ENCODE data around the gene SPI1.
"Not testable (repeated sequence)": the region's sequence is repeated elsewhere in the genome, so short reads cannot be mapped to it uniquely, and the experiment has no call there.

Gene SPI1

GRCh38 chr11:47327949-47328348 is 50.4 kb downstream of the SPI1 start:
- Histone ChIP-seq H3K27ac (ENCODE audit: low read depth, low read length, severe bottlenecking) (no peak overlapping the region), H3K4me1 (ENCODE audit: control insufficient read depth, insufficient read depth, low read length, poor library complexity, severe bottlenecking) (no peaks in the 10 kb centered on the region), H3K9me3 (ENCODE audit: control insufficient read depth, low read length) (no peaks in the 10 kb centered on the region), H3K4me3 (ENCODE audit: extremely low read depth, insufficient read depth, low read length, poor library complexity, severe bottlenecking) (no peak overlapping the region), H3K36me3 (ENCODE audit: control insufficient read depth, insufficient read depth, low read length) (peaks cover 42% of the 10 kb centered on the region)
- 93 to 100% methylated on average over 3 to 4 of the region's 5 CpGs for WGBS, 2 experiments (ENCODE audit: insufficient coverage in 2 of 2)

- H3K4me3 ChIP-seq (ENCODE audit: extremely low read depth, insufficient read depth, low read length, poor library complexity, severe bottlenecking) = no peak overlapping the region
- H3K9me3 ChIP-seq (ENCODE audit: control insufficient read depth, low read length) = no peaks in the 10 kb centered on the region
- no peak overlapping the region for H3K27ac ChIP-seq (ENCODE audit: low read depth, low read length, severe bottlenecking)
- WGBS, 2 experiments (ENCODE audit: insufficient coverage in 2 of 2) = 95 to 97% methylated on average over 13 of the region's 13 CpGs
- H3K36me3 ChIP-seq (ENCODE audit: control insufficient read depth, insufficient read depth, low read length) = peaks cover 50% of the 10 kb centered on the region
- no peaks in the 10 kb centered on the region for H3K4me1 ChIP-seq (ENCODE audit: control insufficient read depth, insufficient read depth, low read length, poor library complexity, severe bottlenecking)
Measured at GRCh38 chr11:47327025-47327424, 51.3 kb downstream of the SPI1 start.

- WGBS, 2 experiments (ENCODE audit: insufficient coverage in 2 of 2) = 92 to 100% methylated on average over 7 to 8 of the region's 12 CpGs
- Histone ChIP-seq H3K4me3 (ENCODE audit: extremely low read depth, insufficient read depth, low read length, poor library complexity, severe bottlenecking) (no peak overlapping the region), H3K36me3 (ENCODE audit: control insufficient read depth, insufficient read depth, low read length) (peaks cover 57% of the 10 kb centered on the region), H3K9me3 (ENCODE audit: control insufficient read depth, low read length) (no peaks in the 10 kb centered on the region), H3K4me1 (ENCODE audit: control insufficient read depth, insufficient read depth, low read length, poor library complexity, severe bottlenecking) (no peaks in the 10 kb centered on the region), H3K27ac (ENCODE audit: low read depth, low read length, severe bottlenecking) (no peak overlapping the region)
Measured at GRCh38 chr11:47326198-47326597, 52.1 kb downstream of the SPI1 start.

GRCh38 chr11:47325271-47326041 is 52.9 kb downstream of the SPI1 start:
- Histone ChIP-seq H3K4me1 (ENCODE audit: control insufficient read depth, insufficient read depth, low read length, poor library complexity, severe bottlenecking) (no peaks in the 10 kb centered on the region), H3K4me3 (ENCODE audit: extremely low read depth, insufficient read depth, low read length, poor library complexity, severe bottlenecking) (no peak overlapping the region), H3K9me3 (ENCODE audit: control insufficient read depth, low read length) (no peaks in the 10 kb centered on the region), H3K36me3 (ENCODE audit: control insufficient read depth, insufficient read depth, low read length) (peaks cover 57% of the 10 kb centered on the region), H3K27ac (ENCODE audit: low read depth, low read length, severe bottlenecking) (no peak overlapping the region)
- WGBS, 2 experiments (ENCODE audit: insufficient coverage in 2 of 2) = 90 to 94% methylated on average over 14 to 15 of the region's 15 CpGs

- H3K4me1 ChIP-seq (ENCODE audit: control insufficient read depth, insufficient read depth, low read length, poor library complexity, severe bottlenecking) = no peaks in the 10 kb centered on the region
- H3K36me3 ChIP-seq (ENCODE audit: control insufficient read depth, insufficient read depth, low read length) = peaks cover 53% of the 10 kb centered on the region
- 92 to 99% methylated on average over 10 to 11 of the region's 12 CpGs for WGBS, 2 experiments (ENCODE audit: insufficient coverage in 2 of 2)
Measured at GRCh38 chr11:47324520-47324919, 53.8 kb downstream of the SPI1 start.

GRCh38 chr11:47318166-47318565 is 60.2 kb downstream of the SPI1 start:
- peaks cover 66% of the 10 kb centered on the region for H3K36me3 ChIP-seq (ENCODE audit: control insufficient read depth, insufficient read depth, low read length)
- 83 to 100% methylated on average over 1 of the region's 2 CpGs for WGBS, 2 experiments (ENCODE audit: insufficient coverage in 2 of 2)
- no peaks in the 10 kb centered on the region for H3K4me1 ChIP-seq (ENCODE audit: control insufficient read depth, insufficient read depth, low read length, poor library complexity, severe bottlenecking)
- no peaks in the 10 kb centered on the region for H3K9me3 ChIP-seq (ENCODE audit: control insufficient read depth, low read length)
- H3K27ac ChIP-seq (ENCODE audit: low read depth, low read length, severe bottlenecking) = no peak overlapping the region
- H3K4me3 ChIP-seq (ENCODE audit: extremely low read depth, insufficient read depth, low read length, poor library complexity, severe bottlenecking) = no peak overlapping the region

More at GRCh38 chr11:47324520-47324919, 53.8 kb downstream of the SPI1 start:
- no peak overlapping the region for H3K4me3 ChIP-seq (ENCODE audit: extremely low read depth, insufficient read depth, low read length, poor library complexity, severe bottlenecking)
- H3K27ac ChIP-seq (ENCODE audit: low read depth, low read length, severe bottlenecking) = no peak overlapping the region
- H3K9me3 ChIP-seq (ENCODE audit: control insufficient read depth, low read length) = no peaks in the 10 kb centered on the region

GRCh38 chr11:47317064-47317828 is 61.1 kb downstream of the SPI1 start:
- 89 to 100% methylated on average over 2 to 4 of the region's 5 CpGs for whole genome bisulfite sequencing, 2 experiments (ENCODE audit: insufficient coverage in 2 of 2)
- no peak overlapping the region for H3K4me3 ChIP-seq (ENCODE audit: extremely low read depth, insufficient read depth, low read length, poor library complexity, severe bottlenecking)

GRCh38 chr11:47316501-47316900 is 61.8 kb downstream of the SPI1 start:
- not testable (repeated sequence) for H3K4me1 ChIP-seq (ENCODE audit: control insufficient read depth, insufficient read depth, low read length, poor library complexity, severe bottlenecking); H3K4me3 ChIP-seq (ENCODE audit: extremely low read depth, insufficient read depth, low read length, poor library complexity, severe bottlenecking); H3K27ac ChIP-seq (ENCODE audit: low read depth, low read length, severe bottlenecking); H3K9me3 ChIP-seq (ENCODE audit: control insufficient read depth, low read length)
- 94 to 98% methylated on average over 6 of the region's 8 CpGs for WGBS, 2 experiments (ENCODE audit: insufficient coverage in 2 of 2)
- peaks cover 68% of the 10 kb centered on the region for H3K36me3 ChIP-seq (ENCODE audit: control insufficient read depth, insufficient read depth, low read length)

More at GRCh38 chr11:47317064-47317828, 61.1 kb downstream of the SPI1 start:
- no peaks in the 10 kb centered on the region for H3K9me3 ChIP-seq (ENCODE audit: control insufficient read depth, low read length)
- peaks cover 69% of the 10 kb centered on the region for H3K36me3 ChIP-seq (ENCODE audit: control insufficient read depth, insufficient read depth, low read length)
- no peaks in the 10 kb centered on the region for H3K4me1 ChIP-seq (ENCODE audit: control insufficient read depth, insufficient read depth, low read length, poor library complexity, severe bottlenecking)
- H3K27ac ChIP-seq (ENCODE audit: low read depth, low read length, severe bottlenecking) = no peak overlapping the region

- H3K4me1 ChIP-seq (ENCODE audit: control insufficient read depth, insufficient read depth, low read length, poor library complexity, severe bottlenecking) = no peaks in the 10 kb centered on the region
- no peaks in the 10 kb centered on the region for H3K9me3 ChIP-seq (ENCODE audit: control insufficient read depth, low read length)
- H3K36me3 ChIP-seq (ENCODE audit: control insufficient read depth, insufficient read depth, low read length) = peaks cover 81% of the 10 kb centered on the region
- WGBS, 2 experiments (ENCODE audit: insufficient coverage in 2 of 2) = 94 to 100% methylated on average over 3 to 4 of the region's 5 CpGs
- no peak overlapping the region for H3K27ac ChIP-seq (ENCODE audit: low read depth, low read length, severe bottlenecking)
- no peak overlapping the region for H3K4me3 ChIP-seq (ENCODE audit: extremely low read depth, insufficient read depth, low read length, poor library complexity, severe bottlenecking)
Measured at GRCh38 chr11:47314992-47315391, 63.4 kb downstream of the SPI1 start.

- no peak overlapping the region for H3K27ac ChIP-seq (ENCODE audit: low read depth, low read length, severe bottlenecking)
- whole genome bisulfite sequencing, 2 experiments (ENCODE audit: insufficient coverage in 2 of 2) = 79 to 96% methylated on average over 4 to 5 of the region's 6 CpGs
- no peaks in the 10 kb centered on the region for H3K9me3 ChIP-seq (ENCODE audit: control insufficient read depth, low read length)
- no peak overlapping the region for H3K4me3 ChIP-seq (ENCODE audit: extremely low read depth, insufficient read depth, low read length, poor library complexity, severe bottlenecking)
- no peaks in the 10 kb centered on the region for H3K4me1 ChIP-seq (ENCODE audit: control insufficient read depth, insufficient read depth, low read length, poor library complexity, severe bottlenecking)
- H3K36me3 ChIP-seq (ENCODE audit: control insufficient read depth, insufficient read depth, low read length) = peaks cover 92% of the 10 kb centered on the region
Measured at GRCh38 chr11:47308050-47308823, 70.1 kb downstream of the SPI1 start.

Data from mesodermal cell (in vitro differentiated cells).